Measurements from ENCODE around the gene PDZD2. TPM values are rescaled to one million over a fixed set of nuclear protein-coding genes. Genes with fewer than 3 reads are reported as not detected.

PDZD2 gene
- total and polyA plus RNA-seq, 2 experiments from 2014 or later = 0.21 TPM; not detected in 1

- no peaks in the 10 kb centered on the region for H3K9me3 ChIP-seq (ENCODE audit: low read depth)
- no peaks in the 10 kb centered on the region for H3K27me3 ChIP-seq (replicated peaks; ENCODE audit: insufficient read depth)
- H3K4me1 ChIP-seq (ENCODE audit: insufficient read depth) = peaks cover 11% of the 10 kb centered on the region
- in situ Hi-C loops (cut with MboI) = no loop called here
- no peak overlapping the region for H3K9ac ChIP-seq
- TF ChIP-seq EZH2 (IDR thresholded peaks at IDR 0.05; ENCODE audit: insufficient read depth, poor library complexity, severe bottlenecking) (no peak), EZH2phosphoT487 (IDR thresholded peaks at IDR 0.05; ENCODE audit: insufficient read depth, low read depth) (no peak)
- H3F3A ChIP-seq (ENCODE audit: insufficient read depth) = peaks cover 20% of the 10 kb centered on the region
- 72 to 82% methylated on average over 7 of the region's 7 CpGs for WGBS, 2 experiments (ENCODE audit: low coverage in 1 of 2, low lambda C conversion rate in 2 of 2, missing lambda C conversion rate in 2 of 2)
- no peak overlapping the region for H3K27ac ChIP-seq
- H3K4me2 ChIP-seq (ENCODE audit: unreplicated experiment) = peak overlapping the region; percentile 17
- no peak overlapping the region for H3K4me3 ChIP-seq
- peak; percentile 67 for DNase-seq
- no peak overlapping the region for H2AFZ ChIP-seq
- no peaks in the 10 kb centered on the region for H3K9me2 ChIP-seq (ENCODE audit: insufficient read depth)
- peaks cover 84% of the 10 kb centered on the region for H3K79me2 ChIP-seq (ENCODE audit: insufficient read depth)
- H3K36me3 ChIP-seq (ENCODE audit: low read depth) = peaks cover 11% of the 10 kb centered on the region
- peaks cover 6% of the 10 kb centered on the region; the same call in 1 of the 2 replicates for H4K20me1 ChIP-seq (ENCODE audit: insufficient read depth)
These were observed 500.0 kb downstream of the PDZD2 start for GRCh38 chr5:32138839-32139493.

DNA sequence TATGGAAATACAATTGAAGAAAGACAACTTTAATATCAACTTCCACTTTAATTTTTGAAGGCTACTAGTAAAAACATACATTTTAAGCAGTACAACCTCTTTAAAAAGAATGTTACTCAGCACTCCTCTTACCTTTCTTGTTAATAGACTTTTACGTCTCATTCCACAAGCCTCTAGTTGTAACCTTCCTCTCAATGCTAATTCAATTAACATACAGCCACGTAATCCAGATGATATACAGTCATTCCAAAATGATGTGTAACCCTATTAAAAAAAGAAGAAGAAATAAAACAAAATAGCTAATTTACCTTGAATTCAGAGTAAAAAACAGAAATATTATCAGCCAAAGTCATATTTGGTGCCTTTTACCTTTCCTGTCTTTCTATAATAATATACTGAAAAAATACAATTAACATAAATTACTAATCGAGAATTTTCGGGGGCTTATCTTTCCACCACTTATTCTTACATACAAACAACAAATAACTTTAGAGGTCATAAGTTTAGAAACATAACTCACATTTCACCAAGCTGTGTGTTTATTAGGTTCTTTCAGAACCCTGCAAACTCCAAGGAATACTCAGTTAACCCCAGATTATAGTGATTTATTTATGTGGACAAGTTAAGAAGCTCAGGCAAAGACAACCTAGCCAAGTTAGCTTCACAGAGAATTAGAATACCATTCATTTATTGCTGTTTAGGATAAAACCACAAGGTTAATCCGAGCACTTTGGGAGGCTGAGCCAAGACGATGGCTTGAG lies 504.9 kb downstream of the PDZD2 start:
- in situ Hi-C loops (cut with MboI) = no loop called here
- Histone ChIP-seq H3K4me1 (ENCODE audit: insufficient read depth) (peaks cover 28% of the 10 kb centered on the region), H3K27ac (peak overlapping the region; percentile 35), H2AFZ (no peak overlapping the region), H3K4me2 (ENCODE audit: unreplicated experiment) (peak overlapping the region; percentile 17), H3K9me2 (ENCODE audit: insufficient read depth) (no peaks in the 10 kb centered on the region), H3K9ac (no peak overlapping the region), H3K79me2 (ENCODE audit: insufficient read depth) (peaks cover 84% of the 10 kb centered on the region), H3K9me3 (ENCODE audit: low read depth) (no peaks in the 10 kb centered on the region), H3F3A (ENCODE audit: insufficient read depth) (peaks cover 23% of the 10 kb centered on the region), H3K27me3 (replicated peaks; ENCODE audit: insufficient read depth) (no peaks in the 10 kb centered on the region), H4K20me1 (ENCODE audit: insufficient read depth) (peaks cover 40% of the 10 kb centered on the region), H3K4me3 (peak overlapping the region; percentile 3; the same call in 1 of the 2 replicates), H3K36me3 (ENCODE audit: low read depth) (no peaks in the 10 kb centered on the region)
- DNase-seq = peak; percentile 66
- no peak for TF ChIP-seq EZH2phosphoT487 (IDR thresholded peaks at IDR 0.05; ENCODE audit: insufficient read depth, low read depth)
- TF ChIP-seq EZH2 (IDR thresholded peaks at IDR 0.05; ENCODE audit: insufficient read depth, poor library complexity, severe bottlenecking) = no peak
- 57 to 61% methylated on average over 6 of the region's 6 CpGs for WGBS, 2 experiments (ENCODE audit: low coverage in 1 of 2, low lambda C conversion rate in 2 of 2, missing lambda C conversion rate in 2 of 2)

DNA sequence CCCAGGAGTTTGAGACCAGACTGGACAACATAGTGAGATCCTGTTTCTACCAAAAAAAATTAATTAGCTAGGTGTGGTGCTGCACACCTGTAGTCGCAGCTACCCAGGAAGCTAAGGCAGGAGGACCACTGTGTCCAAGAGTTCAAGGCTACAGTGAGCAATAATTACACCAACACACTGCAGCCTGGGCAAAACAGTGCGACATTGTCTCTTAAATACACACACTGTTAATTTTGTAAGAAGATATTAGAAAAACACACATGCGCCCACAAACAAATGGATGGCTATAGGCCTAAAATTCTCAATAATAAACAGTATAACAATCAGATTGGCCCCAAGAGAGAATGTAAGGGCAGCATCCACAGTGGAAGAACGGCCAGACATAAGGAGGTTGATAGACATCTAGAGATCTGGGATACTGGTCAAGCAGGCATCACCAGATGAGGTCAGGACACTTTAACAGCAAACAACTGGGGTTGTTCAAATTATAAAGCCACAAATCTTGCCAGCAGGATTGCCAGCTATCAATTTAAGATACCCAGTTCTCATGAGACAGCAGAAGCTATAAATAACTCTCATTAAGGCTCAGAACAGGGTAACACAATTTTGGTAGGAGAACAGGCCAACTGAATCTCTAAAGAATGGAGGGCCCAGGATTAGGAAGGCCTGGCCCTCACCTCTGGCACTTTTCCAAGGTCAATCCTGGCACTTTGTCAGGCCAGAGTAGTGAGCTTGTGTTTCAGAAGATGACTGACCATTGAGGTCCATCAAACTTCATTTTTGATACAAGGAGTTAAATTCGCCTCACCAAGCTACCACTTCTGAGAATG lies 505.7 kb downstream of the PDZD2 start:
- peaks cover 28% of the 10 kb centered on the region for H3K4me1 ChIP-seq (ENCODE audit: insufficient read depth)
- no peaks in the 10 kb centered on the region for H3K36me3 ChIP-seq (ENCODE audit: low read depth)
- in situ Hi-C loops (cut with MboI) = no loop called here
- H3K27me3 ChIP-seq (replicated peaks; ENCODE audit: insufficient read depth) = no peaks in the 10 kb centered on the region
- peaks cover 36% of the 10 kb centered on the region for H4K20me1 ChIP-seq (ENCODE audit: insufficient read depth)
- no peak overlapping the region for H3K4me2 ChIP-seq (ENCODE audit: unreplicated experiment)
- H3K27ac ChIP-seq = peak overlapping the region; percentile 35
- 97 to 98% methylated on average over 5 of the region's 5 CpGs for WGBS, 2 experiments (ENCODE audit: low coverage in 1 of 2, low lambda C conversion rate in 2 of 2, missing lambda C conversion rate in 2 of 2)
- H3K9me2 ChIP-seq (ENCODE audit: insufficient read depth) = no peaks in the 10 kb centered on the region
- no peak overlapping the region; the same call in 1 of the 2 replicates for H3K4me3 ChIP-seq
- H3F3A ChIP-seq (ENCODE audit: insufficient read depth) = peaks cover 16% of the 10 kb centered on the region
- H2AFZ ChIP-seq = no peak overlapping the region
- H3K9me3 ChIP-seq (ENCODE audit: low read depth) = no peaks in the 10 kb centered on the region
- TF ChIP-seq EZH2 (IDR thresholded peaks at IDR 0.05; ENCODE audit: insufficient read depth, poor library complexity, severe bottlenecking) (no peak), EZH2phosphoT487 (IDR thresholded peaks at IDR 0.05; ENCODE audit: insufficient read depth, low read depth) (no peak)
- H3K9ac ChIP-seq = no peak overlapping the region
- no peak for DNase-seq
- peaks cover 84% of the 10 kb centered on the region for H3K79me2 ChIP-seq (ENCODE audit: insufficient read depth)

GRCh38 chr5:32145378-32145777 lies 506.4 kb downstream of the PDZD2 start:
- 60 to 70% methylated on average over 2 of the region's 2 CpGs for WGBS, 2 experiments (ENCODE audit: low coverage in 1 of 2, low lambda C conversion rate in 2 of 2, missing lambda C conversion rate in 2 of 2)
- Histone ChIP-seq H3K4me2 (ENCODE audit: unreplicated experiment) (no peak overlapping the region), H3K9ac (no peak overlapping the region), H3K9me2 (ENCODE audit: insufficient read depth) (no peaks in the 10 kb centered on the region), H3K4me1 (ENCODE audit: insufficient read depth) (peaks cover 36% of the 10 kb centered on the region), H4K20me1 (ENCODE audit: insufficient read depth) (peaks cover 34% of the 10 kb centered on the region), H3F3A (ENCODE audit: insufficient read depth) (peaks cover 11% of the 10 kb centered on the region; the same call in 1 of the 2 replicates), H2AFZ (no peak overlapping the region), H3K4me3 (no peak overlapping the region), H3K27me3 (replicated peaks; ENCODE audit: insufficient read depth) (no peaks in the 10 kb centered on the region), H3K36me3 (ENCODE audit: low read depth) (no peaks in the 10 kb centered on the region), H3K79me2 (ENCODE audit: insufficient read depth) (peaks cover 84% of the 10 kb centered on the region), H3K9me3 (ENCODE audit: low read depth) (no peaks in the 10 kb centered on the region), H3K27ac (no peak overlapping the region)
- DNase-seq = no peak
- TF ChIP-seq EZH2phosphoT487 (IDR thresholded peaks at IDR 0.05; ENCODE audit: insufficient read depth, low read depth) (no peak), EZH2 (IDR thresholded peaks at IDR 0.05; ENCODE audit: insufficient read depth, poor library complexity, severe bottlenecking) (no peak)
- in situ Hi-C loops (cut with MboI) = no loop called here
